ENCODE data around the gene C5orf52.

DNA sequence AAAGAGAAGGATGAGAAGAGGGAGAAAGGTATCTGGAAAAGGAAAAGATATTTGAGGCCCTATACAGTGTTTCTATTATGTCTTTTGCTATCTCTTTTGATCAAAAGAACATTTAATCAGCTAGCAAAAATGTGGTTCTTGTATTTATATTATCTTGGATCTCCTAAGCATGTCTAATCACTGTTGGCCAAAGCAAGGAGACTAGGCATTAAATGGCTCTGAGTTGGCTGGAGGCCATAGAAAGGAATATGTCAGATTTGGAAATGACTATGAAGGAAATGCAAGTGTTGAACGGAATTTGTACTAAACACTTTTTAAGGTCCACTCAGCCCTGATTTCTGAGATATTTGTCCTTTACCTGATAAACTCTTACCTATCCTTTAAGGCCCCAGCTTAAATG, 37.5 kb downstream of the C5orf52 start:
- no peak for TF ChIP-seq POLR2AphosphoS5 (IDR thresholded peaks at IDR 0.05)
- TF ChIP-seq, protein P1, sequence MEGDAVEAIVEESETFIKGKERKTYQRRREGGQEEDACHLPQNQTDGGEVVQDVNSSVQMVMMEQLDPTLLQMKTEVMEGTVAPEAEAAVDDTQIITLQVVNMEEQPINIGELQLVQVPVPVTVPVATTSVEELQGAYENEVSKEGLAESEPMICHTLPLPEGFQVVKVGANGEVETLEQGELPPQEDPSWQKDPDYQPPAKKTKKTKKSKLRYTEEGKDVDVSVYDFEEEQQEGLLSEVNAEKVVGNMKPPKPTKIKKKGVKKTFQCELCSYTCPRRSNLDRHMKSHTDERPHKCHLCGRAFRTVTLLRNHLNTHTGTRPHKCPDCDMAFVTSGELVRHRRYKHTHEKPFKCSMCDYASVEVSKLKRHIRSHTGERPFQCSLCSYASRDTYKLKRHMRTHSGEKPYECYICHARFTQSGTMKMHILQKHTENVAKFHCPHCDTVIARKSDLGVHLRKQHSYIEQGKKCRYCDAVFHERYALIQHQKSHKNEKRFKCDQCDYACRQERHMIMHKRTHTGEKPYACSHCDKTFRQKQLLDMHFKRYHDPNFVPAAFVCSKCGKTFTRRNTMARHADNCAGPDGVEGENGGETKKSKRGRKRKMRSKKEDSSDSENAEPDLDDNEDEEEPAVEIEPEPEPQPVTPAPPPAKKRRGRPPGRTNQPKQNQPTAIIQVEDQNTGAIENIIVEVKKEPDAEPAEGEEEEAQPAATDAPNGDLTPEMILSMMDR (IDR thresholded peaks at IDR 0.05) = no peak
- TF ChIP-seq POLR2A (IDR thresholded peaks at IDR 0.05) = no peak

All from breast epithelium (tissue), 3 donors.